Astrocyte of the spinal cord (primary cell): ENCODE results near the gene CCDC124.

ENCODE experiments used
- DNase-seq: peaks from one replicate; pipeline ENCODE4 v3.0.0; 2011; ENCODE audit warnings: low read depth, low spot score
- H3K4me3 ChIP-seq: 2 replicates; pipeline ENCODE4 v1.5.1; 2011; ENCODE audit warnings: low read depth, mild to moderate bottlenecking, low read length, moderate library complexity
- CTCF ChIP-seq: IDR thresholded peaks from 2 replicates; pipeline ENCODE4 v1.5.1; 2012; ENCODE audit warnings: low read depth, mild to moderate bottlenecking, low read length, inconsistent platforms
- in situ Hi-C: cut with HindIII; loops from 2 replicates; pipeline ENCODE4 v1.10.0; 2017; ENCODE audit warnings: low sequenced_read_pairs

Gene CCDC124

DNA sequence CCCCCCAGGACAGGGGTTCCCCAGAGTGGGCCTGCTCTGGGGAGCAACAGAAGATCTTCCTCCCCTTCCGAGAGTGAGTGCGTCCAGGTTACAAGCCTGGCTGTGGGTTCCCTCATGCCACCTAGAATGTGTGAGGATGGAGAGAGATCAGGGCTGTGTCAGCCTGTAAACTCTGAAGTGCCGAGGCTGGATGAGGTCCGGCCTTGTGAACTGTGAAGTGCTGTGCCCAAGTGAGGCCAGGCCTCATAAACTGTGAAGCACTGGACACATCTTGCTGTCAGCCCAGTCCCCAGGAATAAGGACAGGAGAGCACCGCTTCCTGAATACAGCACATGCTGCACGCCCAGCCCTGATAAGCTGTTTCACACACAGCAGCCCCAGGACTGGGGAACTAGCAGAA is 41.7 kb downstream of the CCDC124 start:
- TF ChIP-seq CTCF = no peak
- no peak overlapping the region for H3K4me3 ChIP-seq
- in situ Hi-C loops = no loop called here
- no peak for DNase-seq

DNA sequence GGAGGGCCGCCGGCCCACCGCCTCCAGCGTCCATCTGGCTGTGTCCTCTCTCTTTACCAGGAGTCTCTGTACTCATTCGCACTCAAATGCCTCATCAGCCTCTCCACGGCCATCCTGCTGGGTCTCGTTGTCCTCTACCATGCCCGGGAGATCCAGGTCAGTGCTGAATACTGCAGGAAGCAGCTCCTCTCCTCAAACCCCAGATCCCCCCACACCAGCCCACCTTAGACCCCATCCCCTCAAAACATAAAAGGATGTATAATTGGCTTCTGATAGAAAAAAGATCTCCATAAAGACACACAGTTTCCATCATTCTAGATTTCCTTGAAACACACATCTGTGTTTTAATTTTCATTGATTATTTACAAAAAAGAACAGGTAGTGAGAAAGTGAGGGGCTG is 42.2 kb downstream of the CCDC124 start:
- no peak overlapping the region for H3K4me3 ChIP-seq
- DNase-seq = no peak
- no peak for TF ChIP-seq CTCF
- in situ Hi-C loops = no loop called here

GRCh38 chr19:17977021-17977420 is 44.2 kb downstream of the CCDC124 start:
- DNase-seq = no peak
- H3K4me3 ChIP-seq = no peak overlapping the region
- no peak for TF ChIP-seq CTCF
- in situ Hi-C loops = no loop called here

- in situ Hi-C loops = no loop called here
- TF ChIP-seq CTCF = no peak
These were observed 44.7 kb downstream of the CCDC124 start for GRCh38 chr19:17977488-17977887.

DNA sequence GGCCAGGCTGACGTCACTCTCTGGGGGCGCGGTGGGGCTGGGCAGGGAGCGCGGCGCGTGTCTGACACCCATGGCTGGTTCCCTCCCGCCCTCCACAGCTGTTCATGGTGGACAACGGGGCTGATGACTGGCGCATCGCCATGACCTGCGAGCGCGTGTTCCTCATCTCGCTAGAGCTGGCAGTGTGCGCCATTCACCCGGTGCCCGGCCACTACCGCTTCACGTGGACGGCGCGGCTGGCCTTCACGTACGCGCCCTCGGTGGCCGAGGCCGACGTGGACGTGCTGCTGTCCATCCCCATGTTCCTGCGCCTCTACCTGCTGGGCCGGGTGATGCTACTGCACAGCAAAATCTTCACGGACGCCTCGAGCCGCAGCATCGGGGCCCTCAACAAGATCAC is 48.8 kb downstream of the CCDC124 start:
- DNase-seq = no peak
- TF ChIP-seq CTCF = no peak
- in situ Hi-C loops = no loop called here

More at GRCh38 chr19:17977488-17977887, 44.7 kb downstream of the CCDC124 start:
- no peak overlapping the region for H3K4me3 ChIP-seq
- DNase-seq = no peak

GRCh38 chr19:17982430-17982829 is 49.6 kb downstream of the CCDC124 start:
- TF ChIP-seq CTCF = no peak
- no peak for DNase-seq
- in situ Hi-C loops = no loop called here
- H3K4me3 ChIP-seq = no peak overlapping the region

More for the DNA sequence above, 48.8 kb downstream of the CCDC124 start:
- no peak overlapping the region for H3K4me3 ChIP-seq
